GM18502 (cell line): ENCODE measurements around the gene CYBA.

ENCODE experiments used
- ATAC-seq: cut with Tn5 transposase; IDR thresholded peaks from one replicate; pipeline ENCODE4 v1.9.1; 2021; ENCODE audit warnings: mild to moderate bottlenecking; ENCODE audit not compliant: unreplicated experiment, poor library complexity

The CYBA gene

GRCh38 chr16:88662843-88663606 is 12.2 kb upstream of the CYBA start, which contains the start of gene MVD:
TSS of gene MVD (minus strand) at chr16:88663091. CDS start at chr16:88663080, 11 bp downstream.
- ATAC-seq: peak; percentile 90

GRCh38 chr16:88662222-88662842 is 11.5 kb upstream of the CYBA start:
- no peak for ATAC-seq

- ATAC-seq: no peak
These were observed 10.6 kb upstream of the CYBA start for GRCh38 chr16:88661468-88661867.

- ATAC-seq: no peak
These were observed 8.3 kb upstream of the CYBA start for GRCh38 chr16:88659160-88659559.

GRCh38 chr16:88658714-88659113 is 7.9 kb upstream of the CYBA start:
- ATAC-seq: no peak

- ATAC-seq: no peak
These were observed 6.5 kb upstream of the CYBA start for GRCh38 chr16:88657371-88657770.

- ATAC-seq: no peak
These were observed 5.6 kb upstream of the CYBA start for GRCh38 chr16:88656291-88656980.

GRCh38 chr16:88655733-88656281 is 5.0 kb upstream of the CYBA start:
- no peak for ATAC-seq

GRCh38 chr16:88655053-88655732 is 4.3 kb upstream of the CYBA start:
- no peak for ATAC-seq

GRCh38 chr16:88654363-88655052 is 3.7 kb upstream of the CYBA start:
- no peak for ATAC-seq

- ATAC-seq: no peak
These were observed 2.9 kb upstream of the CYBA start for GRCh38 chr16:88653596-88654362.

GRCh38 chr16:88653101-88653500 is 2.2 kb upstream of the CYBA start:
- ATAC-seq: no peak

GRCh38 chr16:88652762-88653063 is 1.9 kb upstream of the CYBA start:
- ATAC-seq: no peak

- ATAC-seq: no peak
These were observed 1.3 kb upstream of the CYBA start for GRCh38 chr16:88651989-88652761.

GRCh38 chr16:88651276-88651988 is 579 bp upstream of the CYBA start:
- ATAC-seq: peak; percentile 82

- peak; percentile 14 for ATAC-seq
These were observed 717 bp downstream of the CYBA start for GRCh38 chr16:88649924-88650748.
